Kidney (tissue), 14 donors: ENCODE results near the gene AK5. TPM values are rescaled to one million over a fixed set of nuclear protein-coding genes. Genes with fewer than 3 reads are reported as not detected.

ENCODE experiments used
- DNase-seq, 5 donors: peaks; one replicate each; pipeline ENCODE4 v3.0.0-alpha.2; 2013 to 2020
- FAIRE-seq: peaks from 2 replicates; lab custom pipeline; 2012; peaks lifted over from hg19 to GRCh38; lab: Jason Lieb, UNC
- H3K27ac ChIP-seq, 2 donors: one replicate each; pipeline ENCODE4 v1.7.0; 2013; ENCODE audit warnings: low read depth in 2 of 2, low read length in 2 of 2, inconsistent platforms in 1 of 2
- H3K27me3 ChIP-seq: one replicate; pipeline ENCODE4 v1.7.1; 2013; ENCODE audit warnings: low read length, inconsistent platforms; ENCODE audit not compliant: control insufficient read depth, insufficient read depth
- H3K36me3 ChIP-seq, 3 donors: one replicate each; pipeline versions ENCODE4 v1.7.0 to v1.7.1; 2013; ENCODE audit warnings: low read length in 3 of 3, control low read depth in 1 of 3, inconsistent platforms in 1 of 3; ENCODE audit not compliant: insufficient read depth in 3 of 3, control insufficient read depth in 2 of 3
- H3K4me1 ChIP-seq, 3 donors: one replicate each; pipeline versions ENCODE4 v1.7.0 to v1.7.1; 2013; ENCODE audit warnings: low read length in 3 of 3, inconsistent platforms in 1 of 3, low read depth in 1 of 3; ENCODE audit not compliant: control insufficient read depth in 2 of 3, insufficient read depth in 2 of 3
- H3K4me3 ChIP-seq, 3 donors: one replicate each; pipeline versions ENCODE4 v1.7.0 to v1.8.1; 2013; ENCODE audit warnings: low read length in 3 of 3, control low read depth in 1 of 3, inconsistent platforms in 1 of 3
- H3K9ac ChIP-seq, 3 donors: one replicate each; pipeline versions ENCODE4 v1.7.0 to v1.7.1; 2013; ENCODE audit warnings: low read length in 3 of 3, control low read depth in 1 of 3, inconsistent platforms in 1 of 3
- H3K9me3 ChIP-seq, 3 donors: one replicate each; pipeline versions ENCODE4 v1.7.0 to v1.7.1; 2013; ENCODE audit warnings: low read length in 3 of 3, control low read depth in 1 of 3, inconsistent platforms in 1 of 3; ENCODE audit not compliant: control insufficient read depth in 2 of 3, insufficient read depth in 1 of 3
- intact Hi-C: fragments of 100-400 bp; cut with DNase I; formaldehyde crosslinking; loops from one replicate; pipeline ENCODE4 v1.11.1; 2022
- polyA plus RNA-seq: library from polyadenylated mRNA; stranded (reverse); fragments of 350-450 nt; fragmentation: Illumina TruSeq; extraction: RNeasy Lipid Tissue Mini Kit (QIAGEN cat#74804); gene quantifications from one replicate; pipeline ENCODE4 v1.2.3, GENCODE V29; 2014; ENCODE audit warnings: low read depth, low replicate concordance; ENCODE audit not compliant: insufficient read depth
- total RNA-seq: library from RNA; stranded (reverse); fragmentation: NEBNext Ultra II Directional; extraction: Animal tissue kit (Norgen Biotek cat#: 25700); gene quantifications from one replicate; pipeline ENCODE4 v1.2.1, GENCODE V29; 2021
- TF ChIP-seq, protein P1 (sequence below): IDR thresholded peaks from 3 replicates; pipeline ENCODE4 v1.5.1; 2012; ENCODE audit warnings: mild to moderate bottlenecking, moderate library complexity, borderline replicate concordance; ENCODE audit not compliant: insufficient read depth; ENCODE audit errors: extremely low read depth
- donor health status: control.
- donor health status: control.
- donor health status: control.
- donor health status: control.
- donor health status: control.
- donor health status: DM: yes; HTN: yes; CAD: no.
- donor health status: Normal renal cell carcinoma (clear cell type).

Gene AK5
- total and polyA plus RNA-seq, 2 donors from 2014 or later = 1.7 to 2.5 TPM

DNA sequence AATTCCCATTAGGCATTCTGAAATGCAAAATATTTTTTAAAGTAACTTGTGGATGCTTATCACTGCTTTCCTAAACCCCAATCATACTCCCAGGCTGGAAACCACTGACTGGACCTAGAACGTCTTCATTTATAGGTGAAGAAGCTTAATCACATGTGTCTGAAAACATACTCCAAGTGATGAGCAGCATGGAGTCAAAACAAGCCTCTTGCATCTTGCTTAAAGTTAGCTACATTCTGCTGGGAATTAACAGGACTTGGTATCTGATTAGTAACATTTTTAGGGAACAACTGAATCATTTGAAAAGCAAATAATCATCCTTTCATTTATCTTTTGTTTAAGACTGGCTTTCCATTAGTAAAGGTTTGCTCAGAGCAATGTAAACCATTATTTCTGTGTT lies 105.7 kb downstream of the AK5 start:
- H3K4me3 ChIP-seq = no peak overlapping the region
- TF ChIP-seq, protein P1, sequence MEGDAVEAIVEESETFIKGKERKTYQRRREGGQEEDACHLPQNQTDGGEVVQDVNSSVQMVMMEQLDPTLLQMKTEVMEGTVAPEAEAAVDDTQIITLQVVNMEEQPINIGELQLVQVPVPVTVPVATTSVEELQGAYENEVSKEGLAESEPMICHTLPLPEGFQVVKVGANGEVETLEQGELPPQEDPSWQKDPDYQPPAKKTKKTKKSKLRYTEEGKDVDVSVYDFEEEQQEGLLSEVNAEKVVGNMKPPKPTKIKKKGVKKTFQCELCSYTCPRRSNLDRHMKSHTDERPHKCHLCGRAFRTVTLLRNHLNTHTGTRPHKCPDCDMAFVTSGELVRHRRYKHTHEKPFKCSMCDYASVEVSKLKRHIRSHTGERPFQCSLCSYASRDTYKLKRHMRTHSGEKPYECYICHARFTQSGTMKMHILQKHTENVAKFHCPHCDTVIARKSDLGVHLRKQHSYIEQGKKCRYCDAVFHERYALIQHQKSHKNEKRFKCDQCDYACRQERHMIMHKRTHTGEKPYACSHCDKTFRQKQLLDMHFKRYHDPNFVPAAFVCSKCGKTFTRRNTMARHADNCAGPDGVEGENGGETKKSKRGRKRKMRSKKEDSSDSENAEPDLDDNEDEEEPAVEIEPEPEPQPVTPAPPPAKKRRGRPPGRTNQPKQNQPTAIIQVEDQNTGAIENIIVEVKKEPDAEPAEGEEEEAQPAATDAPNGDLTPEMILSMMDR = no peak
- DNase-seq = no peak
- H3K9me3 ChIP-seq = no peaks in the 10 kb centered on the region
- intact Hi-C loops = no loop called here
- H3K9ac ChIP-seq = no peak overlapping the region
- no peaks in the 10 kb centered on the region for H3K36me3 ChIP-seq
- no peak overlapping the region for H3K27ac ChIP-seq
- H3K4me1 ChIP-seq = no peaks in the 10 kb centered on the region
- FAIRE-seq = no peak
- H3K27me3 ChIP-seq = no peaks in the 10 kb centered on the region

DNA sequence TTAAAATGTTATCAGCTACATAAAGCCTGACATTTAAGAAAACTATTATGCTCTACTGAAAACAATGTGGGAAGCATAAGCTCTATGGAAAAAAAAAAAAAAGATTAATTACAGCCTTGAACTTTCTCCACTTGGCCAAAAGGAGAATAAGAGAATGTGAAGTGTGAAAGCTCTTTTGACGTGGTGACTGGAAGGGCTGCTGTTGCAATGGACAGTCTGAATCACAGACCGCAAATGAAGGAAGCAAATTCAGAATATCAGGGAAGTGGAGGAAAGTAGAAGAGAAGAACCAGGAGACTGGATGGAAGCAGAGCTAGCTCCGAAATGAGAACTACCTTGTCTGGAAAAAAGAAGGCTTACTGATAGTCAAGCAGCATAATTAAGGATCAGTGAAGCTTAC lies 106.8 kb downstream of the AK5 start:
- H3K36me3 ChIP-seq = no peaks in the 10 kb centered on the region
- no peak overlapping the region for H3K27ac ChIP-seq
- intact Hi-C loops = no loop called here
- TF ChIP-seq, protein P1 = no peak
- no peak overlapping the region for H3K9ac ChIP-seq
- DNase-seq (no peak), FAIRE-seq (no peak)
- no peak overlapping the region for H3K4me3 ChIP-seq
- H3K4me1 ChIP-seq = no peaks in the 10 kb centered on the region
- no peaks in the 10 kb centered on the region for H3K9me3 ChIP-seq
- no peaks in the 10 kb centered on the region for H3K27me3 ChIP-seq

DNA sequence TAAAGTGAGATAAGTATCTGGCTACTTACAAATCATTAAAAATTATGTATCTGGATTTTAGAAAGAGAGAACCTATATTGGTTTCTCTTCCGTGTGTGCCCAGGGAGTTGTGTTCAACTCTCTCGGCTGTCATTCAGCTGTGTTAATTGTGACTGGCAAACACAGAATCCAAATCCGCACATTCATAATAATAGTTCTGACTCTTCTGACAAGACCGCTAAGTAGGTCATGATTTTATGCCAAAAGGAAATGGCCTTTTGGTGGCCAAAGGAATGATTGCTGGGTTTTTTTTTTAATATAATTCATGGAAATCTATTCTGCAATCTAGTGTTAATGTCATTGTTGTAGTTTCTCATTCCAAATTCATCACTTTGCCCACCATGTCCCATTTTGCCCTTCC lies 110.7 kb downstream of the AK5 start:
- H3K27me3 ChIP-seq = no peaks in the 10 kb centered on the region
- no peaks in the 10 kb centered on the region for H3K9me3 ChIP-seq
- no peak overlapping the region for H3K9ac ChIP-seq
- FAIRE-seq (no peak), DNase-seq (no peak)
- H3K4me3 ChIP-seq = no peak overlapping the region
- intact Hi-C loops = no loop called here
- no peak overlapping the region for H3K27ac ChIP-seq
- H3K36me3 ChIP-seq = no peaks in the 10 kb centered on the region
- no peaks in the 10 kb centered on the region for H3K4me1 ChIP-seq
- TF ChIP-seq, protein P1 = no peak

DNA sequence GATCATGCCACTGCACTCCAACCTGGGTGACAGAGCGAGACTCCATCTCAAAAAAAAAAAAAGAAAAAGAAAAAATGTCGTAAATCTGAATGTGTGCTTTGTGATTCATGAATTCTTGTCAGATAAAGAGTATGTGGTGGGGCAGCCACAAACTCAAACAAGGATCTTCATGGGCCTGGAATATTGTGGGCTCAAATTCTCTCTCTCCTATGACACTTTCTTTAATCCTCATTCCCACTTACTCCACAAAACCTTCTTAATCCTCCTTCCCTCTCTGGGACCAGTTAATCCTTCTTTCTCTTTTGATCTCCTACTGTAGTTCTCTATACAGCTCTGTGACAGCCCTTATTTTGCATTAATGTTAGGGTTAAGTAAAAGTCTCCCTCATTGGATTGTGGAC lies 112.3 kb downstream of the AK5 start:
- Histone ChIP-seq H3K4me1 (no peaks in the 10 kb centered on the region), H3K36me3 (no peaks in the 10 kb centered on the region), H3K4me3 (no peak overlapping the region), H3K9ac (no peak overlapping the region), H3K27ac (no peak overlapping the region), H3K27me3 (no peaks in the 10 kb centered on the region), H3K9me3 (no peaks in the 10 kb centered on the region)
- intact Hi-C loops = no loop called here
- DNase-seq (no peak), FAIRE-seq (no peak)
- TF ChIP-seq, protein P1 = no peak
